Retina (tissue), 1 donor: ENCODE data around the gene NINJ1.

Experiments
- DNase-seq: peaks from one replicate; pipeline ENCODE4 v3.0.0-alpha.2; 2016

NINJ1 gene

GRCh38 chr9:93099551-93100275, 34.3 kb downstream of the NINJ1 start:
- DNase-seq = no peak

- no peak for DNase-seq
Observed at GRCh38 chr9:93098236-93098946, 35.7 kb downstream of the NINJ1 start.

GRCh38 chr9:93097511-93098201, 36.4 kb downstream of the NINJ1 start:
- DNase-seq = no peak

- DNase-seq = peak; percentile 53
Observed at GRCh38 chr9:93096811-93097382, 37.2 kb downstream of the NINJ1 start.

GRCh38 chr9:93096131-93096802, 37.8 kb downstream of the NINJ1 start, which contains the start of gene CARD19:
TSS of gene CARD19 (plus strand) at chr9:93096217. CDS start at chr9:93096346, 129 bp downstream.
- peak; percentile 83 for DNase-seq

- DNase-seq = peak; percentile 95
Observed at GRCh38 chr9:93095205-93096130, 38.6 kb downstream of the NINJ1 start.

- peak; percentile 31 for DNase-seq
Observed at GRCh38 chr9:93094658-93095204, 39.3 kb downstream of the NINJ1 start.

GRCh38 chr9:93093877-93094657, 40.0 kb downstream of the NINJ1 start:
- no peak for DNase-seq

- DNase-seq = no peak
Observed at GRCh38 chr9:93093127-93093876, 40.7 kb downstream of the NINJ1 start.

- DNase-seq = no peak
Observed at GRCh38 chr9:93092251-93092991, 41.6 kb downstream of the NINJ1 start.

- no peak for DNase-seq
Observed at GRCh38 chr9:93091453-93092081, 42.5 kb downstream of the NINJ1 start.

- DNase-seq = no peak
Observed at GRCh38 chr9:93091056-93091452, 43.0 kb downstream of the NINJ1 start.

- no peak for DNase-seq
Observed at GRCh38 chr9:93090091-93090655, 43.9 kb downstream of the NINJ1 start.

GRCh38 chr9:93089481-93089991, 44.5 kb downstream of the NINJ1 start:
- DNase-seq = no peak

GRCh38 chr9:93089024-93089423, 45.0 kb downstream of the NINJ1 start:
- no peak for DNase-seq

GRCh38 chr9:93088656-93089015, 45.4 kb downstream of the NINJ1 start:
- no peak for DNase-seq

GRCh38 chr9:93087971-93088655, 45.9 kb downstream of the NINJ1 start:
- no peak for DNase-seq
